ENCODE results near the gene SEPTIN8.
A peak's percentile ranks its signal among the peaks of the same experiment; 100 is the strongest.

Gene SEPTIN8

DNA sequence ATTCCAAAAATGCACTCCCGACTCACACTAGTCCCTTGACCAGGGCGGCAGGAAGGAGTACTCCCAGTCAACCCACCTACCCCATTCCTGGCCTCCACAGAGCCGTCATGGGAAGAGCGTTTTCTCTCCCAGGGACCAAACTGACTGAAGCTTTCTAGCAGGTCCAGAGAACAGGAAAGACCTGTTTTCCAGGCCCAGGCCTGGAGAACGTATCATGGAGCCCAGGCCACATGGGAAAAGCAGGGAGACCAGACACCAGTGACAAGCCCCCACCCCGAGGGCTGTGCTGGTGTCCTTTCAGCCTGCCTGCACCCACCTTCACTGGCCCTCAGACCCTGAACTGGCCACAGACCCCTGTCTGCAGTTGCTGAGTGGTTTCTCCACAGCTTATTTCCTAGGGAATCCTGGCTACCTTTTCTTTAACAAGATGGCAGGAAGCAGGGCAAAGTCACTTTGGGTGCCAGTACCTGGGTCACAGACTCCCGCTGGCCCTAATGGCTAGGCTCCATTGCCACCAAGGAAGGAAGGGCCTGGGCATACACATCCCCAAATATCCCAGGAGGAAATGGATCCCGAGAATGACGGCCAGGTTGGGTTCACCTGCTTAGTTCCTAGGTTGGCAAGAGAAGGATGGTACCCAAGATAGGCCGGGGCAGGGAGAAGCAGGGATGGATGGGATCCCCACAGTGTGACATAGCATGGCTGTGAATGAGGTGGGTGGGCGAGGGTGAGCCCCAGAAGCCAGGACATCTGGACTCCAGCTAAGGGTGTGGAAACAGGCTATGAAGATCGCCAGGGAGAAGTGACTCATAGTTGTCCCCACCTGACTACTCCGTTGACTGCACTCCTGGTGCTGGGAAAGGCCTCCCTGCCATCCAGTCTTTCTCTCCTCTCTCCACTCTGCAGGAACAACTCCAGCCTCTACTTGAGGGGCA is 17.7 kb downstream of the SEPTIN8 start:
- peak in 3 of 42 donors; percentile 6 to 39 (median 22) for DNase-seq
- intact Hi-C loops (cut with DNase I), result no loop called here

DNA sequence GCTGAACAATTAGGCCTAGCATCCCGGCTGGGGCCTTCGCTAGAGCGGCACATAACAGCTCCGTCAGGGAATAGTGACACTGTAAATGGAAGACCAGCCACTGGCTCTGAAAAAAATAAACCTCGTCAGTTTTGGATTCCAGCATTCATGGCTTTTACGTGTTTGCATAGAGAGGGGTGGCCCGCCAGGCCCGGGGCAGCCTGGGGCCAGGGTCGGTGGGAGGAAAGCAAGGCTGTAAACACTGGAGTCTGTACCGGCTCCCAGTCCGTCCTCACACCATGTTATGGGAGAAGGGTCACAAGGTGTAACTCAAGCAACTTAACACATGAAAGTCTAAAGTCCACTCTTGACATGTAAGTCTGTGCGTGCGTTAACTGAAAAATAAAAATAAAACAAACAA is 18.6 kb downstream of the SEPTIN8 start:
- intact Hi-C loops (cut with DNase I), result no loop called here
- DNase-seq, result no peak

DNA sequence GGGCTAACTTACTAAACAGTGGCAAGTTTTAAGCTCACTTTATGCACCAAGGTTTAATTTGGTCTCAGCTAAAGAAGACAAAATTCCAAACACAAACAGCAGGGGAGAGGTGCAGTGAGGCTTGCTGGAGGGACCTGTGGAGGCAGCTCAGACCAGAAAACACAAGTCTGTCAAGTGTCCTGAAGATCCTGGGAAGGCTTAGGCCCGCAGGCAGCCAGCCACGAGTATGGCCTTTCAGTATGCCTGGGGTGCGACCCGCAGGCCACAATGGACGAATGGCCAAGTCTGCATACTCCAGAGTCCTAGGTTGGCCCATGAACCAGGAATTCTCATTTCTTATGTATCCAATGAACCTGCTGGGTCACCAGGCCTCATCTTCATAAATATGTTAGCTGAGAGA is 20.5 kb downstream of the SEPTIN8 start:
- DNase-seq, result peak in 2 of 42 donors; percentile 30 to 40
- intact Hi-C loops (cut with DNase I), result no loop called here

DNA sequence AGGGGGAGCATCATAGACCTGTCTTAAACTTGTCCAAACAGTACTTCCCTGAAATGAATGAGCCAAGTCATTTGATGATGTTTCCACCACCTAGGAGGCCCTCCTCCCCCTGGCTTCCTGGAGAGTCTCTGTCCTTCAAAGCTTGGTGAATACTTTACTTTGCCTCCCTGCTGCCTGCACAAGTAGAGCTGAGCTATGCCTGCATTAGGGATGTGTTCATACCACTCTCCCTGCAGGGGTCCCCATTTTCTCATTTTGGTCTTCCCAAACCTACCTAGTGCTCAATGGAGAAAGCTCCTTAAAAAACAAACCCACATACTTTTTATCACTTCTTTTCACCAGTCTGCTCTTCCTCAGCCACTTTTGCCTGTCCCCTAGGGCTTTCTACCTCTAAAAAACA is 22.1 kb downstream of the SEPTIN8 start:
- DNase-seq, result peak in 16 of 42 donors; percentile 22 to 76 (median 57)
- intact Hi-C loops (cut with DNase I), result loop anchor here (5.0 kb wide), 2 partner anchors 112 to 202 kb away; partner anchors contain the start of genes GDF9 and UQCRQ

DNA sequence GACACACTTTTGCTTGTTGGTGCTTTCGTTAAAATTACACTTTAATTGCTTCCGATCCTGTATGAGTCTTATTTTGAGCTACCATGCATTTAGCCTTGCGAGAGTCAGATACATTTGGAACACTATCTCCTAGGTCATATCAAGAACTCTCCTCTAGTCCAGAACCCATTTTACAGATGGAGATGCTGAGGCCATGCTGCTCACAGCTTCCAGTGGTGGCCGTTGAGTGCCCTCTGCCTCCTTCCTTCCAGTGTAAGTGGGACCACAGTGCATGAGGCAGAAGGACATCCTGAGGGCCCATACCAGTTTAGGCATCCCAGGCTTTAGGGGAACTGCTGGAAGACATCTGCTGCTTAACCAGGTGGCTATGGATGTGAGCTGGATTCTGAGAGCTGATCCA is 22.9 kb downstream of the SEPTIN8 start:
- DNase-seq, result peak in 1 of 42 donors; percentile 41
- intact Hi-C loops (cut with DNase I), result loop anchor here (5.0 kb wide), 2 partner anchors 113 to 203 kb away; partner anchors contain the start of genes GDF9 and UQCRQ

DNA sequence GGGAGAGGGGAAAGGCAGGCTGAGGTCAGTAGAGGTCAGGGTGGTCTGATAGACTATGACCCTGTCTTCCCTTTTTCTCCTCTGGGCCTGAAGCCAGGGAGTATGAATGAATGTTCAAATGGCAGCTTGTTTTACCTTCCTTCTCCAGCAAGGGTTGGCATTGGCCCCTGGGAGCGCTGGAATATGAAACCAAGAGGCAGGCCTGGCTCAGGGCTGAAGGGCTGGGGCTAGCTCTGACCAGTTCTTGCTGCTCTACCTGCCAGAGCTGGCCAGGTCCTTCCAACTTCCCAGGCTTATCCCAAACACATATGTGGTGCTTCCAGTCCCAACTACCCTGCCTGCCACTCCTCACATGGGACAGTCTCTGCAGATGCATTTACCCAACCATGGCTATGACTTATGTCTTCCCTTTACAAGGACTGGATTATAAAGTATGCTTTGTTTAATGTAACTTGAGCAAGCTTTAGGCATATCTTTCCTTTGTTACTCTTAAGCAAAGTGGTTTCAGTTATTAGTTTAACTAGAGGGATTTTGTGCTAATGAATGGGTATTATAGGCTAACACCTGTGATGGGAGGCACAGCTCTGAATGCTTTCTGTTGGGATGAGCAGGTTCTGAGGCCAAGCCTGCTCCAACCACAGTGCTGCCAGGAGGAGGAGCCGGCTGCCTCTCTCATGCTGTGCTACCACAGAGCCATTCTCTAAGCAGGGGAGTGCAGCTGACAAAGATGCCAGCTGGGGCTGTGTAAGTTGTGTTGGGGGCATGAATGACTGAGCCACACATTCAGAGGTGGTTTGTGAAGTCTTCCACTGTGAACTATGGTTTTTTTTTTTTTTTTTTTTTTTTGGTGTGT is 23.7 kb downstream of the SEPTIN8 start:
- intact Hi-C loops (cut with DNase I), result loop anchor here (5.0 kb wide), 2 partner anchors 114 to 204 kb away; partner anchors contain the start of genes GDF9 and UQCRQ
- DNase-seq, result peak; percentile 61 to 90 (median 80)

DNA sequence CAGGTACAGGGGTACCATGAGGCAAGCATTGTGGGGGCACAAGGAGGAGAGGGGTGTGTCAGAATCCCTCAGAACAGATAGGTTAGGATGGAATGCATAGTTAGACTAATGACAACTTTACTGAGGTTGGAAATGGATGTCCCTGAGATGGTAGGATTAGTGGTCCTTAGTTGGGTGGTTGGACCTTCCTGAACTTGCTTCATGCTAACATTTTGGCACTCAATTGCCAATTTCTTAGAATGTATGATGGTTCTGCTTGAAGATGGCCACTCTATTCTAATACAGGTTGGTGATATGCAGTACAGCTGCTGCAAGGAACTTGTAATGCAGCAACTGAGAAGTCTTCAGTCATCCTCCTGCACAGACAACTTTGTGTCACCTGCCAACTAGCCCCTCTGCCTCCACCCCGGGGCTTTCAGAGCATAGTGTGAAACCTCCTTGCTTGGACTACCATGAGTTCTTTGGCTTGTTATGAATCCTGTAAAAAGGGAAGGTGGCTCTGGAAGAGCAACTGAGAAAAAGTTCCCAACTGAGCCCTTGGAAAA is 24.4 kb downstream of the SEPTIN8 start:
- DNase-seq, result peak in 3 of 42 donors; percentile 8 to 15 (median 14)
- intact Hi-C loops (cut with DNase I), result loop anchor here (5.0 kb wide), 2 partner anchors 115 to 205 kb away; partner anchors contain the start of genes GDF9 and UQCRQ

DNA sequence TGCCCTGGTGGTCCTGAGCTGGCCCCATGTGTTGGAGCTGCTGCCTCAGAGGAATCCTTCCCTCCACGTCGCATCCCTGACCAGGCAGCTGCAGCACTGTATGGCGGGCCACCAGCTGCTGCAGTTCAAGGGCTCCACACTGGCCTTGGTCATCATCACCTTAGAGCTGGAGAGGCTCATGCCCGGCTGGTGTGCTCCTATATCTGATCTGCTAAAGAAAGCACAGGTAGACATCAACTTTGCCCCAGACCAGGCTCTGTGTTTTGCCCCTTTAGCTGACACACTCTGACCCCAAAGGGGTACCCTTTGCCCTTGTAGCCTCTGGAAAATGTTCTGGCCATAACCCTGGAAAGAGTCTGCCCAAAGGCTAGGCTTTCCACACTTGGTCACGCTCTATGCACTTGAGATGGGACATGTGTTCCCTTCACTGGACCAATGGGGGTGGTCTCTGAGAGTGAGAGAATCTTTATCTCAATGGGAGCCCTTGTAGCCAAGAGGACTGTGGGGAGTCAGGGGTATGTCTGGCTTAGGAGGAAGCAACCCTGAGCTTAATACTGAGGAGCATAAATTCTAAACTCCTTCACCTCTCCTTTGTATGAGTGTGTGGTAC is 25.0 kb downstream of the SEPTIN8 start:
- intact Hi-C loops (cut with DNase I), result loop anchor here (5.0 kb wide), 2 partner anchors 115 to 205 kb away; partner anchors contain the start of genes GDF9 and UQCRQ
- DNase-seq, result peak in 3 of 42 donors; percentile 29 to 37 (median 34)

DNA sequence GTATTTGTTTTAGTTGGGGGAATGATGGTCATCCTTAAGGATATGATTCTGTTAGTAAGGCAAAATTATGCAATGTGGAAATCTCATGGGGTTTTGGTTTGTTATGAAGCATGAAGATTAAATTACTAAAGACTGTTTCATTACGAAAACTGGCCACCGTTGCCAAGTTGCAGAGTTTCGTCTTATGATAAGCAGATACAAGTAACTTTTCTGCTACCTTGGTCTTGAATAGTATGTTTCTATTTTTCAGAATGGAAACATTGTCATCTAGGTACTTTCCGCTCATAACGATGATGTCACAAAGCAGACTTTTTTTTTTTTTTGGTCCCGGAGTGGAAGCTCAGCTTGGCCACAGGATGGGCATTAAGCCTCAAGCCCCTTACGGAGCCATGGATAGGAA is 25.6 kb downstream of the SEPTIN8 start:
- peak in 2 of 42 donors; percentile 19 to 37 for DNase-seq
- intact Hi-C loops (cut with DNase I), result loop anchor here (5.0 kb wide), 2 partner anchors 116 to 206 kb away; partner anchors contain the start of genes GDF9 and UQCRQ

DNA sequence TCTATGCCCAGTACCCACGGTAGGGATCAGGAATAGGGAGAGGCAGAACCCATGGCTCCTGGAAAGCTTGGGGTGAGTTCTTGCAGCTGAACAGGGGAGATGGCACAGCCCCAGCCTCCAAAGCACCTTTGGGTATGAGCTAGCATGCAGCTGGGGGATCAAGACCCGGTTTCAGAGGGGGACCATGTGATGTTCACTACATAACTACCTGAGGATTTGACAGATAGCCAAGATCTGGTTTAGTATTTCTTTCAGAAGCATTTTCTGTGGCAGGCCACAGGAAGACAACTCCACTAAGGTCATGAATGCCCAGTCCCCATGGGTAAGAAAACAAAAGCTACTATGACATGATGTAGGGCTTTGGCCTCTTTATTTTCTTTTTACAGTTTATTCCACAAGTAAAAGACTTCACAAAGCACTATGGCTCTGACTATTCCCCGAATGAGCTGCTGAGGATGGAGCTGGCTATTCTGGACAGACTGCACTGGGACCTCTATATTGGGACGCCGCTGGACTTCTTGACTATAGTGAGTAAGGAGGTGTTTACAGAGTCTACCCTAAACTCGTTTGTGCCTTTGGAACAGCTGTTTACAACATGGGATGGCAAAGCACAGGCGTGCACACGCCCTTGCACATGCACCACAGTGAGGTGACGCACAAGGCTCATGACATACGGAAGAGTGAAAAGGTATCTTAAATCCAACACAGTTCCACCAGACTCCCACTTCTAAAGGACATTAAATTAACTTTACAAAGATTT is 26.4 kb downstream of the SEPTIN8 start:
- DNase-seq, result peak in 2 of 42 donors; percentile 8 to 36
- intact Hi-C loops (cut with DNase I), result loop anchor here (5.0 kb wide), 2 partner anchors 117 to 207 kb away; partner anchors contain the start of genes GDF9 and UQCRQ

DNA sequence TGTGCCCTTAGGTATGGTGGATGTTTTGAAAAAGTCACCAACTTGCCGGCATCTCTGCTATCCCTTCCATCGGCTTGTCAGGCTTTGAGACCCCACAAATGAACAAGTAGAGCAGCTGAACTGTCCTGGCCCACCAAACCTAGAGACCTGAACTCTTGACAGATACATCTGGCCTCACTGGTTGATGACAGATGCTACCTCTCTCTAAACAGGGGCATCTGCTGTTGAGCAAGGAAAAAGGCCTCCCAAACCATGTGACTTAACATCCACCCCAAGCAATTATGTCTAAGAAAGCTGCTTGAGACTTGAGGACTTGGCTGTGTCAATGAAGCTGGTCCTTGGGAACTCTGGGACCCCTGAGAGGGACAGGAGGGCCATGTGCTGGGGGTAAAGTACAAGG is 27.5 kb downstream of the SEPTIN8 start:
- intact Hi-C loops (cut with DNase I), result no loop called here

DNA sequence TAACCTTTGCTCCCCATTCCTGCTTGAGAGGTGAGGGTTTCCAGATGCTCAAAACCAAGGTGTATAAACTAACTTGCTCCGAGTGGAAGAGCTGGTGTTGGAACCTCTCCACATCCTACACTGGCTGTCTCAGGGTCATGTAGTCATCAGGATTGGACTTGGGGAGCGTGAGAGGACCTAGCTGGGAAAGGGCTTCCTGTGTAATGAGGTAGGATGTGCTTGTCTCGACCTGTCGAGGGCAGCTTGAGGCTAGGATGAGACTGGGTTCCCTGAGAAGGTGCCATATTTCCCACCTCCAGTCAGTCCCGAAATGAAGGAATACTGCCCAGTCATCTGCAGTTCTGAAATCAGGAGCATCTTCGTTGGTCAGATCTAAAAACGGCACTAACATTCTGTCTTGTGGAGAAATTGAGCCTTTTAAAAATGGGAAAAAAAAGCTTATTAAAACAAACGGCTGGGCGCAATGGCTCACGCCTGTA is 28.5 kb downstream of the SEPTIN8 start:
- DNase-seq, result no peak
- intact Hi-C loops (cut with DNase I), result no loop called here

More for the DNA sequence above, 27.5 kb downstream of the SEPTIN8 start:
- DNase-seq, result peak in 1 of 42 donors; percentile 37

DNA sequence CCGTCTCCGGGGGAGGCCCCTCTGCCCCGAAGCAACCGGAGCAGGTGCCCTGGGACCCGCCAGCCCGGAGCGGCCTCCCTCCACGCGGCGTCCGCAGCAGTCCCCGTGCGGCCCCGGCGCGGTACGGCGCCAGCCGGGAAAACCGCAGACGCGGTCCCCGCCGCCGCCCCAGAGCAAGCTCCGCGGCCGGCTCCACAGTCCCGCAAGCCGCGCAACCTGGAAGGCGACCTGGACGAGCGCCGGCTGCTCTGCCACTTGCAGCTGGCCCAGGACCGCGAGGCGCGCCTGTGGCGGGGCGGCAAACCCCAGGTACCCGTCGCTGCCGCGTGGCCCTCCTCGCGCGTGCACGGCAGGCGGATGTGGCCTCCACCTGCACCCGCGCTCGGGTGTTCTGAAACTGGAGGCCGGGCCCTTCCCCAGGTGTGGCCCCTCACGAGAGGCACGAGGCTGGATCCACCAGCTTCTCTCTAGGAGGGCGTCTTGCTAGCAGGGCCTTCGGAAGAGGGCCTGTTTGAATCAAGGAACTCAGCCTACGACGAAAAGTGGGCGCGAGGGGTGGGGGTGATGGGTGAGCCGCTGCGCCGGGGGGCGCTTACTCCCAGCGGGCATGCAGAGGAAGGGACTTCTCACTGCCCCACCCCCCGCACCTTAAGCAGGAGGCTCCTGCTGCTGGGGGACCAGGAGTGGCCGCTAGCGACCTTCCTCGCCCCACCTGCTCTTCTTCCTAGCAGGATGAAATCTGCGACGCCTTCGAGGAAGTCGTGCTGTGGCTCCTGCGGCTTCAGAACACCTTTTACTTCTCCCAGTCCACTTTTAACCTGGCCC is 29.2 kb downstream of the SEPTIN8 start:
- peak in 2 of 42 donors; percentile 20 to 43 for DNase-seq
- intact Hi-C loops (cut with DNase I), result no loop called here

DNA sequence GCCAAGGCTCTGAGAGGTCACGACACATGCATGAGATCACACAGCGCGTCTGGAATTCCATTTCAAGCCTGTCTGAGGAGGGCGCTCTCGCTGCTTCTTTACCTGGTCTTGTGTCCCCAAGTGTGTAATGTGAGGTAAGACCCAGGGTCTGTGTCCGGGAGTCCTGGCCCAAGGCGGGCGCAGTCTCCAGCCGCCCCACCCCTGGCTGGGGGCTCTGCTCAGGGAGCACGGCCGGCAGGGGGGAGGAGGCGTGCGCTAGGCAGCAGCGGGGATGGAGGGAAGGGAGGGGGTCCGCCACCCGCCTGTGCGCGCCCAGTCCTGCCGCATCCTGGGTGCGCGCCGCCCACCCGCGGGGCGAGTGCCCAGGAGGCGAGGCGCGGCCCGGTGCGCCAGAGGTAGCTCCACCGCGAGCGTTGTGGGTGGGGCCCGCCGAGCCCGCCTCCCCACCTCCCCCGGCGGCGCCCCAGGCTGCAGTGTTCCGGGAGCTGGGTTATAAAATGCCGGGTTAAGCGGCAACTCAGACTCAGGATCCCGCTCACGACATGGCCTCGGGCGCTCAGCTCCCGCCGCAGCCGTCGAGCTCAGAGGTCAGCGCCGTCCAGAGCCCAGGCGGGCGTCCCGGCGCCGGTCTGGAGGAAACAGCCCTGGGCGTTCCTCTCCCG is 30.0 kb downstream of the SEPTIN8 start, which contains the start of gene CCNI2:
CCNI2 (plus strand) TSS at position 473 of the 662 bp plus-strand sequence; CDS start at position 543, 70 bp downstream.
- intact Hi-C loops (cut with DNase I), result no loop called here
- DNase-seq, result peak in 41 of 42 donors; percentile 38 to 81 (median 64)

DNA sequence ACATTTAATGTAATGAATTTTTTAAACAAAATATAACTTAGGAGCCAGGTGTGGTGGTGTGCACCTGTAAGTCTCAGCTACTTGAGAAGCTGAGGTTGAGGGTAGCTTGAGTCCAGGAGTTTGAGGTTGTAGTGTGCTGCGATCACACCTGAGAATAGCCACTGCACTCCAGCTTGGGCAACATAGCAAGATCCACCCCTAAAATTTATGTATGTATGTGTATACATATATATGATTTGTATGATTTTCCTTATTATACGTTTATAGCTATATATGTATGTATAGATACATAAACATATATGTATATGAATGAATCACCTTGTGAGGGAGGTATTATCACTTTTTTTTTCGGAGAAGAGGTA is 30.5 kb downstream of the SEPTIN8 start:
- intact Hi-C loops (cut with DNase I), result no loop called here

DNA sequence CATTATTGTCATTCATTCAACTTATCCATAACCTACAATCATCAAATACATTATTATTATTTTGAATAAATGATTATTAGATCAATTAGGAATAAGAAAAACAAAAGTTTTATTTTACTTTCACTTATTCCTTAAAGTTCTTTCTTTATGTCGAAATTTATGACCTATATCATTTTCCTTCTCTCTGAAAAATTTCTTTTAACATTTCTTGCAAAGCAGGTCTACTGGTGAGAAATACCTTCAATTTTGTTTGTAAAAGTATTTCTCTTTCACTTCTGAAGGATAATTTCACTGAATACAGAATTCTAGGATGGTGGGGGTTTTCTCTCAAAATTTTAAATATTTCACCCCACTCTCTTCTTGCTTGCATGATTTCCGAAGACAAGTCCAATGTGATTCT is 32.4 kb downstream of the SEPTIN8 start:
- no peak for DNase-seq
- intact Hi-C loops (cut with DNase I), result no loop called here

More for the DNA sequence above, 30.5 kb downstream of the SEPTIN8 start:
- no peak for DNase-seq
